ENCODE measurements around the gene ZMYND19.
A peak's percentile ranks its signal among the peaks of the same experiment; 100 is the strongest.
"Not testable (repeated sequence)": the region's sequence is repeated elsewhere in the genome, so short reads cannot be mapped to it uniquely, and the experiment has no call there.

ZMYND19 gene

DNA sequence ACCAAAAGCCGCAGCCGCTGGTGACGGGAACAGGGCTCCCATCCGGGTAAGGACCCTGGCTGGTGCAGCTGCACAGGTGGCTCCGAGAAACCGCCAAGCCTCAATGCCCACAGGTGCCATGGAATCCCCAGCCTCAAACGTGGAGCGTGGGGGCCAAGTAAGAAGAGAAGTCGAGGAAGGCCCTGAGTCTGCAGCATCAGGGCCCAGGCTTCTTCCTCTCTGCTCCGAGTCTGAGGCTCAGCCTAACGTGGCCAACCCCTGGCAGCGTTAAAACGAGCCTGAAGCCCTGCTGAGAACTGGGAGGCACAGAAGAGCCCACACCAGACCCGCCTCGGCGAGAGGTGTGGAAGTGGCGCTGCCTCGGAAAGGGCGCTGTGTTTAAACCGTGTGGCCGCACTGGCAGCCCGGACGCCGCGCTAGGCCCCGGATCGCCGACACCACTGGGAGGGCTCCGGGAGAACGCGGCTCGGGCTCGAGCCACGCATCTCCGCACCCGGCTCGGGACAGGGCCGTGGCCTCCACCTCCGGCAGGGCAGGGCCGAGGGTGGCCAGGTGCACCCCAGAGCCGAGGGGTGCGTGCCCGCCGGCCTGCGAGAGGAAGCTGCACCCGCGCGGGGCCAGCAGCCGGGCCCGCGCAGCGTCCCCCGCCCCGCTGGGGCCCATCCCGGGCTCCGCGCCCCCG is 730 bp downstream of the ZMYND19 start:
- DNase-seq (ENCODE audit: low read depth in 1 of 2, low spot score in 1 of 2): no peak

DNA sequence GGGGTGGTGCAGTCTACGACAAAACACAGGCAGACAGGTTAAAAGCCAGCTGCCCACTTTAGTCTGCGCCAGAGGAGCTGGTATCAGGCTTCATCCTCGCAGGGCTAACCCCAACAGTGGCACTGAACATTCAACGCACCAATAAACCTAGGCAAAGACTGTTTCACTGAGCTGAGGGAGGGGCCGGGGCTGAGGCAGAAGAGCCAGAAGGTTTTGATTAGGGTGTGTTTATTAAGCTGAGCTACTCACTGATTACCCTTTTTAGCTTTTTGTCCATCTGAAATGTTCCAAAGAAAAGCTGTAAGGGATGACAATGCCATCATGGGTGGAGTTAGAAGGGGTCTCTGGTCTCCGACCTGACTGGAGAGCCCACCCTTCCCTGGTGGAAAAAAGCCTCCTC is 1.4 kb downstream of the ZMYND19 start:
- no peak for DNase-seq (ENCODE audit: low read depth in 1 of 2, low spot score in 1 of 2)

DNA sequence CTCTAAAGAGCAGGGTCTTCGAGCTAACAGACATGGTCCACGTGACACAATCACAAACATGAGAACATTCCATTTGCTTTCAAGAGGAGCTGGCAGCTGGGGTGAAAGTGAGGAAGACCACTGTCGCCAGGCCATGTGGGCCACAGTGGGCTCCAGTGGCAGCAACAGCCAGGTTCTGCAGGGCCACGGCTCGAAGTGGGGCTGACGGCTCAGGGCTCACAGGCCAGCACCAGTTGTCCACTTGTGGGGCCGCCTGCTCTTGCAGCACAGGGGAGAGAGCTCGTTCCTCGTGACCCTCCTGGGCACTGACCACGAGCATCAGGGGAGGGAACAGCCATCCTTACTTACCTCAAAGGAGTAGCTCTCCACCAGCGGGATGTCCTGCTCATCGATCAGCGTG is 2.0 kb downstream of the ZMYND19 start:
- no peak for DNase-seq (ENCODE audit: low read depth in 1 of 2, low spot score in 1 of 2)

DNA sequence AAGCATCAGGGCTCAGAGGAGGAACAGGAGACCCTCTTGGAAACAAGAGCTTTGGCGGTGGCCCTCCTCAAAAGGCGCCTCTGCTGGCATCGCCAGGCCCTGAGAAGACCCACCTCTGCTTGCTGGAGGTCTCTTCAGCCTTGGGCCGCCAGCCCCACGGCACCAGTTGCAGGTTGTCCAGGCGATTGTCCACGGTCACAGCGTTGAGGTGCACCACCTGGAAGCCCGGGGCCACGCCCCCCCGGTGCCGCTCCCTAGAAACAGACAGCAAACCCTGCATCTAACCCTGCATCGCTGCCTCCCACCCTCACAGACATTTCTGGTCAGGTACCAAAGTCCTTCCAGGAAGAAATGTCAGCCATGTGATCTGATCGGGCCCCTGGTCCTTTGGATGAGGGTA is 3.5 kb downstream of the ZMYND19 start:
- DNase-seq (ENCODE audit: low read depth in 1 of 2, low spot score in 1 of 2): no peak

DNA sequence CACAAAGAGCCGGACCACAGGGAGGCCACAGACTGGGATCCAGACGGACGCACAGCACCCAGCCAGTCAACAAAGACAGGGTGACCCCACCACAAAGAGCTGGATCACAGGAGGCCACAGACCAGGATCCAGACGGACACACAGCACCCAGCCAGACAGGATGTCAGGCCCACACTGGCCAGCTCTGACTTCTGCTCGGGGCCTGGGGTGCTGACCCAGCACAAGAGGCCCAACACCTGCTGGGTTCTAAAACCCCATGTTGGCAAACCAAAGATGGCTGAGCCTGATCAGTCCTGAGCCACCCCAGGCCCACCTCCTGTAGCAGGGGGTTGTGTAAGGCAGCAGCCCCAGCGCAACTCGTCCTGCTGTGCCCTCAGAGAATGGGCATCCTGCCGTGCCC is 6.4 kb downstream of the ZMYND19 start:
- DNase-seq (ENCODE audit: low read depth in 1 of 2, low spot score in 1 of 2): no peak

DNA sequence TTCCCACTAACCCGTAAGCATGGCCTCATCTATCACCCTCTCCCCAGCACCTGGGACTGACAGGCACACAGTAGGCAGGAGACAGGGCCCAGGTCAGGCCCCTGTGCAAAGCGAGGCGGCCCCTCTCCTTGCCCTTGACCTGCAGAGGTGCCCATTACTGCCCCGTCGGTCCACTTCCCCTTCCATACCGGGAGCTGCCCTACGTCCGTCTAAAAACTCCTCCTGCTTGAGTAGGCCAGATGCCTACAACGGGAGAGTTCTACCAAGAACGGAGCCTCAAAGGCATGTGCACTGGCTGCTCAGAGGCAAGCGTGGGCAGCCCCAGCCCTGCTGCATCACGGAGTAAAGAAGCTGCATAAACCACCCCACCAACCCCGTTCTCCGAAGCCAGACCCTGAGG is 7.0 kb downstream of the ZMYND19 start:
- no peak for DNase-seq (ENCODE audit: low read depth in 1 of 2, low spot score in 1 of 2)

DNA sequence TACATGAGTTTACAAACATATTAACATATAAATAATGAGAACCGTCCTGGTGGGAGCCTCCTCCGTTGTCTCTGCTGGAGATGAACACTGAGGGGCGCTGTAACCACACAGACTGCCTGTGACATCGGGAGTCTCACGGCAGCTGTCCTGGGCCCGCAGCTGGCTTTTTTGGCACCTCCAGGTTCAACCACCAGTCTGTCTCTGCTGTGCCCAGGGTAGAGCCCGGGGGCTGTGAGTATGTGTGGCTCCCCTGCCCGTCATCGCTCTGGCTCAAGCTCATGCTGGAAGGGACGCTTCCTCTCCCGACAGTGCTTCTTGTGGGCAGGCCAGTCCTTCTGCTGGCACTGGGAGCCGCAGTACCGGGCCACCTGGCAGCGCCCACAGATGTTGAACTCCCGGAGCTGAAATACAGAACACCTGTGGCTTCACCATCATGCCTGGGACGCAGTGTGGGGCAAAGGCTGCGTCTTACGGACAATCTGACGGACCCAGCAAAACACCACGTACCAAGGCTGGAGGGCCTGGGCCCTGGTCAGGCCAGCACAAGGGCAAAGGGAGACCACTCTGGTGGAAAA is 7.9 kb downstream of the ZMYND19 start:
- no peak for DNase-seq (ENCODE audit: low read depth in 1 of 2, low spot score in 1 of 2)

DNA sequence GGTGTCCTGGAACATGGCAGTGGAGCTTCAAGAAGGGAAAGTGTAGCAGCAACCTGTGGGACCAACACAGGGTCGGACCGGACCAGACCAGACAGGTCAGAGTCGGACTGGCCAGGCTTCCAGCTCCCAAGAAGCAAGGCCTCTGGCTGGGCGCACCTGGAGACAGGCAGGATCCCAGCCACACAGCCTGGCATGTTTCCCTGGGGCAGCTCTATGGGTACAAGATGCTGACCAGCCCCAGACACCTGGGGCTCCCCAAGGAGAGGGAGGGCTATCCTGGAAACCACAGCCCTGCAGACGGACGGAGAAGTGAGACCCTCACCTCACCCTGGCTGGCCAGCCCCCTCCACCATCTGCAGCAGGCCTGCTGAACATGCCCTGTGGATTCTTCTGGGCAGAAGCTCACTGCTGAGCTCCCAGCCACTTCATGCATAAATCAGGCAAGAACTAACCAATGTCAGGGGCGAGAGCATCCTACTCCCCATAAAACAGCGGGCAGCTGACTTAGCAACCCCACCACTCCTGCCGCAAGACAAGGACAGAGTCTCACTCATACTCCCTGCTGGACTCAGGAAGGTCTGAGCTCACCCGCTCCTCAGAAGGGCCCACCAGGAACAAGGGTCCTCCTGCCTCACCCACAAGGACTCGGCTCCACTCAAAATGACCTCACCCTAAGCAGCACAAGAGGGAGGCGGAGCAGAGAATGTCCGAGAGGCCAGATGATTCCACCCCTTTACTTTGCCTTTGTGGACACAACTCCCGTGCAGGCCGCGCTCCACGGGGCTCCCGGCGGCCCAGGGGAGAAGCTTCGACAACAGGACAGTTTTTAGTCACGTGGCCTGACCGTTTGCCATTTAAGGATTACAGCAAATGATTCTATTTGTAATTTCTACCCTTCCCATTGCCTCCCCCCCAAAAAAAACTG is 8.7 kb downstream of the ZMYND19 start:
- DNase-seq (ENCODE audit: low read depth in 1 of 2, low spot score in 1 of 2): no peak

DNA sequence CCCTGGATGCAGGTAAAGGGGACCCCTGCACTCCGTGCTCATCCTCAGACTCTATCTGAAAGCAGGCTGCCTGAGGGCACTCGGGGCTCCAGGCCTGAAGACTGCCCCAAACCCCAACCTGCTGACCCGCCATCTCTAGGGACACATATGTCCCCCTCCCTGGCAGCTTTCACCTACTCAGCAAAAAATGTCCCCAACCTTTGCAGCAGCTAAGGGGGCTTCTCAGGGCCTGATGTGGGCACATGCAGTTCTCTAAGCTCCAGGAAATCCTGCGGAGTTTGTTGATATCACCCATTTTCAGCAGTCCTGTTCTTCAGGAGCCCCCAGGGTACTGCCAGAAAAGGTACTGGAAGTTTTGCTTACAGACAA is 9.4 kb downstream of the ZMYND19 start:
- no peak for DNase-seq (ENCODE audit: low read depth in 1 of 2, low spot score in 1 of 2)

DNA sequence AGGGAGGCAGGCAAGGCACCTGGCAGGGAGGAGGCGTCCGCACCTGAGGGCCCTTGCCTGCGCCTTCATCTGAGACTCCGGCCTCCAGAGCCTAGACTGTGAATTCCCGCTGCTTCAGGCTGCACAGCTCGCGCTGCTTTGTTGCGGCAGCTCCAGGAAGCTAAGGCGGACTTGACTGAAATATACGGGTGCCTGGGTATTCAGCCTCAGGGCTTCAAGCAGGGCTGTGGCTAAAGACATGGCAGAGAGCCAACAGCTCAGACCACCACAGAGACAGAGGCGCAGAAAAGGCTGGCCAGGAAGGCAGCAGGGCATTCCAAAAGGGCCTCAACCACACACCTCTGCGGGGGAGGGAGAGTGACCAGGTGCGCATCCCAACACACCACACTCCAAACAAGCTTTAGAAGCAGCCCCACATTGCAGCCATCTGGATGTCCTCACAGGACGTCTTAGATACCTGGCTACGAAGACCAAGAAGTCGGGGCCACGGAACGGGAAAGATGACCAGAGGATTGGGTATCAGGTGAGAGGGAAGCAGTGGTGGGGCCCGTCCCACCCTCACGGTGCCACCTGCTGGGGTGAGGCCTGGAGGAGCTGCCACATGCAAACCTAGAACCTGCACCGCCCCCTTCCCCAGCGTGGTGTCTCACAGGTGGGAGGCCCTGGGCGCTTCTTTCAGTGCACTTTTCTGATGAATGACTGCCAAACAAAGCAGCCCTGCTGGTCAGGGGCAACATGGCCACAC is 9.9 kb downstream of the ZMYND19 start:
- no peak for DNase-seq (ENCODE audit: low read depth in 1 of 2, low spot score in 1 of 2)

DNA sequence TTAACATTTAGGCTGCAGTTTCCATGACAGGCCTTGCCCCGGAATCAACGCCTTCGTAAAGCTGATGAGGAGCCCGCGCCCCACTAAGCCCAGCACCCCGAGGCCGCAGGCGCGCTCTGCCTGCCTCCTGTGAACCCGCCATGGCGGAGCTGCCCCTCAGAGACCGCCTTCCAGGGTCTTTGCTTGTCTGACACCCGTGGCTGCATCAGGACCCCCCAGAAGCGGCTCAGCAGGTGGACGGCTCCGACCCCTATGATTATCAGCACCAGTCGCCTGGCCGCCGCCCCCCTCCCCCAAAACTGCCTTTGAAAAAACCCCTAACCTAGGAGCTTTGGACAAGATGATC is 11.1 kb downstream of the ZMYND19 start:
- no peak for DNase-seq (ENCODE audit: low read depth in 1 of 2, low spot score in 1 of 2)

DNA sequence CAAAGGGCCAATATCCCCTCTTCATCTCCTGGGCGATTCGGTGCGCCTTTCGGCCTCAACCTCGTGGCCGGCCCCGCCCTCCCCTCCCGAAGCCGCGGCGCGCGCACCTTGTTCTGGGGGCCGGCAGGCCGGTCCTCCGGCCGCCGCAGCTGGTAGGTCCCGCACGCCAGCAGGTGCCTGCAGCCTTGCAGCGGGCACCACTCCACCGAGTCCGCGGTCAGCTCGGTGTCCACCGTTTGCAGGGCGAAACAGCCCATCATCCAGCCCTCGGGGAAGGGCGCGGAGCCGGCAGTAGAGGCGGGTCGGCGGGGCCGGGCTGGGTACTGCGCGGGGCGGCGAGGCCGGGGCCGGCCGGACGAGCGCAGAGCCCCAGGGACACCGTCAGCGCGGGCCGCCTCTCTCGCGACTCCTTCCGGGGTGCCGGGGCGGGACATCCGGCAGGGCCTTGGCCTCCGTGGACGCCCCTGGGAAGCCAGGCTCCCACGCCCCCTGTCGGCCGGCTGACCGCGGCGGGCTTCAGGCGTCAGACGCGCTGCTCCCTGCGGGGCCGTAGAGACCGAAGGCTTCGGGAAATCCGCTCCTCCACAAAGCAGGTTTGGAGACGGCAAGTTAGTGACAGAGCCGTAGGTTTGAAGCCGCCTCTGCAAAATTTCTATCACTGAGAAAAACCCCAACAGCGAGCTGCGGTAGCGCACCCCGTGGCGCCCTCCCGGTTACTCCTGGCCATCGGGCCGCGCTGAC is 11.6 kb downstream of the ZMYND19 start, which contains the start of gene DPH7:
Gene DPH7, minus strand, starts transcription at position 408 of the 741 bp plus-strand sequence. Its CDS starts 148 bp downstream, at position 260.
- DNase-seq (ENCODE audit: low read depth in 1 of 2, low spot score in 1 of 2): peak; percentile 91 to 97

DNA sequence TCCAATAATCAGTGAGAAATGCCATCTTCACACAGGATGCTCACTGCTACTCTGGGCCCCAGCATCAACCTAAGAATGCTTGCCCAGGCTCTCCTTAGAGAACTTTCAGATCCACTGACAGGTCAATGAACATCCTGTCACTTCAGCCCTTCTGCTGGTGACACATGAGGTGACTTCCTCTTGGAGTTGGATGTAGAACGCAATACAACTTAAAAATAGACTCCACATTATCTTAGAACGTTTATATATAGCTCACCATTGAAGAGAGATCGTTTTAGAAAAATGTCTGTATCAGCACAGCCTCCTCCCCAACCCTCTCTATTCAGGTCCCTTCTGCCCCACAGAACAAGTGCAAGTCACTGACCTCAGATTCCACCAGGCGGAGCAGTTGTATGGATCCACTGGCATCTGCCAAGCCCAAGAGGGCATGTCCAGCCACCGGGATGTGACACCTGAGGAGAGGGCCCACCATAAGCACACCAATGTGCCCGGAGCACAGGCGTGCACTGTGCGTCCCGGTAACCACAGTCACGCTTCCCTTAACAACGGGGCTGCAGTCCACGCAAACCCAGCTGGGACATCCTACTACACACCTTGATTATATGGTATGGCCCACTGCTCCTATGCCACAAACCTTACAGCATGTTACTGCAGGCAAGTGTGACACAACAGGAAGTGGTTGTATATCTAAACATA is 14.4 kb downstream of the ZMYND19 start:
- no peak for DNase-seq (ENCODE audit: low read depth in 1 of 2, low spot score in 1 of 2)

DNA sequence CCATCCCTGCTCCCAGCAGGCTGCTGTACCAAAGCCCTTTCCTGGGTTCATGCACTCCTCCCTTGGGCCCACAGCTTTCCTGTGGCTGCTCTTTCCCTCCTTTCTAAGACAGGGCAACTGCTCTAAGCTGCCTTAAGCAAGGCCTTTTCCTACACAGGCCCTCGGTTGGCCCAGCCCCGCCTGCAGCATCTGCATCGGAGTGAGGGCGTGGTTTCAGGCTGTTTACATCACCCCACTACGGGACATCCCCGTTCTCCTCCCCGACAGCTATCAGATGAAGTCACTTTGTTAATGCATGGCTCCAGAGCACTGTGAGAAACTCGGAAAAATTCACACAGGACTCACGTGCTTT is 15.0 kb downstream of the ZMYND19 start:
- DNase-seq (ENCODE audit: low read depth in 1 of 2, low spot score in 1 of 2): no peak

DNA sequence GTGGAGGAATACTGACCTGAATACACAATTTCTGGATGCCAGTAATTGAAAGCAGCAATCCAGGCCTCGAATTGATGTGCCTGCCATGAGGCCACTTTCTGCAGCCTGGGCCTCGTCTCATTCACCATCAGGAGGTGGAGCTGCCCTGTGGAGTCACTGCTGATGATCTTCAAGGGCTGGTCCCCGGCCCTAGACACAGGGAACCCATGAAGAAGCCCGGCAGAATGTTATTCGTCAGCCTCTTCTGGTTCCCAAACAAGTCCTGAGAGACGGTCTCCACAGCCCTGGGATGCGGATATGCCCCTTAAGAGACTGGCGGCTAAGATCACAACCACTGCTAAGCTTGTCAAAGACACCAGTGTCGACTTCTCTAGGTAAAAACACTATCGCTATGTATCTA is 16.1 kb downstream of the ZMYND19 start:
- no peak for DNase-seq (ENCODE audit: low read depth in 1 of 2, low spot score in 1 of 2)

DNA sequence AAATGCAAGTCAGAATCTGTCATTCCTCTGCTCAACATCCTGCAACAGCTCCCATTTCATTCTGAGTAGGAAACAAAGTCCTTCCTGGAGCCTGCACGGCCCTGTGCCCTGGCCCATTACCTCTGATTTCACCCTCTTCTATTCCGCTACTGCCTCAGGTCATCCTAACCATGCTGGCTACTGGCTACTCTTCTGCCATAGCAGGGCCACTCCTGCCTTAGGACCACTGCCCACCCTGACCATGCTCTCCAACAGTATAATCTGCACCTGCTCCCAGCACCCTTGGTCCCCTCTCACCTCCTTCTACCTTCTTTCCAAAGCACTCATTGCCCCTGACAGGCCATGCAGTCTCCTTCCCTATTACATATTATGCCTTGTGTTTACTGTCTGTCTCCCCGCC is 19.7 kb downstream of the ZMYND19 start:
- no peak for DNase-seq (ENCODE audit: low read depth in 1 of 2, low spot score in 1 of 2)

DNA sequence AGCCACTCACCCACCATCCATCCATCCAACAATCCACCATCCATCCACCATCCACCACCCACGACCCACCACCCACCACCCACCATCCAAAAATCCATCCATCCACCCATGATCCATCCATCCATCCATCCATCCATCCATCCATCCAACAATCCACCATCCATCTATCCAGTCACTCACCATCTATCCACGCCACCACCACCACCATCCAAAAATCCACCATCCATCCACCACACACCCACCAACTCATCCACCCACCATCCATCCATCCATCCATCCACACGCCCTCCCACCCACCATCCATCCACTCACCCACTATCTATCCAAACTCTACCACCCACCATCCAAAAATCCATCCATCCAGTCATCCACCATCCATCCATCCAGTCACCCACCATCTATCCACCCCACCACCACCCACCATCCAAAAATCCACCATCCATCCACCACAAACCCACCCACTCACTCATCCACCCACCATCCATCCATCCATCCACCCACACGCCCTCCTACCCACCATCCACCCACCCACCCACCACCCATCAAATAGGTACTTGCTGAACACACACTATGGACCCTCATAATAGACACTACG is 20.6 kb downstream of the ZMYND19 start:
- no peak for DNase-seq (ENCODE audit: low read depth in 1 of 2, low spot score in 1 of 2)

DNA sequence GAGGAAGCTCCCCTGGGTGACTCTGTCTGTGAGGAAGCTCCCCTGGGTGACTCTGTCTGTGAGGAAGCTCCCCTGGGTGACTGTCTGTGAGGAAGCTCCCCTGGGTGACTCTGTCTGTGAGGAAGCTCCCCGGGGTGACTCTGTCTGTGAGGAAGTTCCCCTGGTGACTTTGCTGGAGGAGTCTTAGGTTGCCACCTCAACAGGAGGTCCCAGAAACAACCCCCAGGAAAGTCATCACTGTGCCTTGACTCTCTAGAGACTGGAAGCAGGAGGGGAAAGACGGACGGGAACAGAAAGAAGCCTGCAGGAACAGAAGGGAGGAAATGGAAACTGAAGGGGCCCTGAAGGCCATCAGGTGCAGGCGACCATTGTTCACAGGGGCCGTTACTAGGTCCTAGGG is 21.9 kb downstream of the ZMYND19 start:
- not testable (repeated sequence) for DNase-seq (ENCODE audit: low read depth in 1 of 2, low spot score in 1 of 2)

DNA sequence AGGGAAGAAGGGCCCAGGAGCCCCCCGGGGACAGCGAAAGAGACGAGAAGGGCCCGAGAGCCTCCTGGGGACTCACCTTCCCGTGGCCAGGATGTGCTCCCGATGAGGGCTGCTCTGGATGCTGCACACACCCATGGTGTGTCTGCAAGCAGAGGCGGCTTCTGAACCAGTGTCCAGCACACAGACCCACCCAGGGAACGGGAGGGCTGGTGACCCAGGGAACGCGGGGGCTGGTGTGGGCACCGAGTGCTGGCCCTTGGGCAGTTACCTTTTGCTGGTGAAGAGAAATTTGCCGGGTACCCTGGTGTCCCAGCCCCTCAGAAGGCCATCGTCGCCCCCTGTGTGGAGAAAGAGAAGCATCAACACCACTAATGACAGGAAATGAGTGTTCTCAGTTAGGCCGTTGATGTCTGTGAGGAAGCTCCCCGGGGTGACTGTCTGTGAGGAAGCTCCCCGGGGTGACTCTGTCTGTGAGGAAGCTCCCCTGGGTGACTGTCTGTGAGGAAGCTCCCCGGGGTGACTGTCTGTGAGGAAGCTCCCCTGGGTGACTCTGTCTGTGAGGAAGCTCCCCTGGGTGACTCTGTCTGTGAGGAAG is 25.4 kb downstream of the ZMYND19 start:
- DNase-seq (ENCODE audit: low read depth in 1 of 2, low spot score in 1 of 2): no peak

DNA sequence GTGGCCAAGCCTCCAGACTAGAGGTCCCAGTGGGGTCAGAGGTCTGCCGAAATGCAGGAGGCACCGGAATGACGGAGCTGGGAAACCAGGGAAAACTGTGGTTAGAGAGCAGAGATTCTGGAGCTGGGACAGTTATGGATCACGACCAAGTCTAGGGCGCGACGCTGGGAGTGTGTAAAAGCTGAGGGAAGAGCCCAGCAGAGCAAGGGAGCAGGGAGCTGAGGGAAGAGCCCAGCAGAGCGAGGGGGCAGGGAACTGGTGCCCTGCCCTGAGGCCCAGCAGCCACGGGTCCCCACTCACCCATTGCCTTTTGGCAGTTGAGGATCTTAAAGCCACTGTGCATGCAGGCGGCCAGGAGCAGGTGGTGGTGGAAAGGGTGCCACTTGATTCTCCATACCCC is 26.2 kb downstream of the ZMYND19 start:
- no peak for DNase-seq (ENCODE audit: low read depth in 1 of 2, low spot score in 1 of 2)
